HG03060 (cell line): ENCODE data around the gene ILKAP.

ENCODE experiments used
- ATAC-seq: cut with Tn5 transposase; IDR thresholded peaks from one replicate; pipeline ENCODE4 v1.9.1; 2021; ENCODE audit warnings: low read depth, moderate number of reproducible peaks; ENCODE audit not compliant: unreplicated experiment

Gene ILKAP

DNA sequence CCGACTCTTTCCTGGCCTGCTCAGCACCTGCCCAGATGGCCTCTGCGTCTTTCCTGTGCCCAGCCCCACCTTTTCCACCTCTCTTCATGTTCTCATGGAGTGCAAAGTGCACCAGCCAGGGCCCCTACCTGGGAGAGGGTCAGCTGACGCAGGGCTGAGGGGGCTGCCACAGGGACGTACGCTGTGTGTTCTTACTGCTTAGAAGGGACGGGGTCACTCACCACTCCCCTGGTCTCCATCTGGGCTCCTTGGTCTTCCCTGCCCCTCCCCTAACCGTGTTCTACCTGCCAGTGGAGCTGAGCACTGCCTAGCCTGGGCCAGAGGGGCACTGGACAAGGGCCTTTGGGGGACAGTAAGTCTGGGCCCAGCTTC, 36.2 kb downstream of the ILKAP start:
- ATAC-seq, result no peak

DNA sequence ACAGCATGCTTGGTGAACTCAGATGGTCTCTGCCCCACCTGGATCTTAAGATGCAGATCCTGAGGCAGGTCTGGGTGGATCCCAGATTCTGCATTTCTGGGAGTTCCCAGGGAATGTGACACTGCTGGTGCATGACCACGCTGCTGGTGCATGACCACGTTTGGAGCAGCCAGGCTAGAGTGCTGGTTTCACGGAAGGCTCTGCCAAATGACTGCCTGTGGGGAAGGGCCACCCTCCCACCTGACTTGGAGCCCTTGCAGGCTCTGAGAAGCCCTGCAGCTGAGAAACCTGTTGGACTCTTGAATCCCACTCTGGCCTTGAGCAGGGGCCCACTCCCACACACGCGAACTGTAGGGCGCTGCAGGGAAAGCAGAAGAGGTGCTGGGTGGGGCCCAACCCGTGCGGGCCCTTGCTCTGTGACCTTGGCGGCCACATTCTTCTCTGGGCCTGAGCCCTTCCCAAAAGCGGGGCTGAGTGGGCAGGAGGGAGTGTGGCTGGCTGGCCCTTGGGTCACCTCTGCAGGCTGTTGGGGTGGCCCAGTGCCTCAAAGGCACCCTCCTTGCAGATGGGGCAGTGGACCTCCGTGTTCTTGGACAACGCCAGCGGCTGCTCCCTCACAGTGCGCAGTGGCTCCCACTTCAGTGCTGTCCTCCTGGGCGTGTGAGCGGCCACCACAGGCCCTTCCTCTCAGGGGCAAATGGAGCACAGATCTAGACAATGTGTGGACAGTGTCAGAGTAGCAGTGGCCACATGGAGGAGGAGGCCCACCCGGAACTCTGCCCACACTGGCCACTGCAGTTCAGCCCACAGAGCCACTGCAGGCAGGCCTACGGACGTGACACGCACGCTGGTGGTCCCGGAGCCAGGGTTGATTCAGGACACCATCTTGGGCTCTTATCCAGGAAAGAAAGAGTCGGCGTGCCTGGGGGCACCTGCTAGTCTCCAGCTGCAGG, 36.8 kb downstream of the ILKAP start:
- ATAC-seq, result no peak

GRCh38 chr2:238165288-238165921, 38.1 kb downstream of the ILKAP start:
- ATAC-seq, result no peak

- no peak for ATAC-seq
Measured at GRCh38 chr2:238164906-238165287, 38.6 kb downstream of the ILKAP start.

- ATAC-seq, result no peak
Measured at GRCh38 chr2:238163481-238164198, 39.9 kb downstream of the ILKAP start.

- ATAC-seq, result no peak
Measured at GRCh38 chr2:238162846-238163441, 40.6 kb downstream of the ILKAP start.

GRCh38 chr2:238162251-238162845, 41.1 kb downstream of the ILKAP start:
- ATAC-seq, result no peak

DNA sequence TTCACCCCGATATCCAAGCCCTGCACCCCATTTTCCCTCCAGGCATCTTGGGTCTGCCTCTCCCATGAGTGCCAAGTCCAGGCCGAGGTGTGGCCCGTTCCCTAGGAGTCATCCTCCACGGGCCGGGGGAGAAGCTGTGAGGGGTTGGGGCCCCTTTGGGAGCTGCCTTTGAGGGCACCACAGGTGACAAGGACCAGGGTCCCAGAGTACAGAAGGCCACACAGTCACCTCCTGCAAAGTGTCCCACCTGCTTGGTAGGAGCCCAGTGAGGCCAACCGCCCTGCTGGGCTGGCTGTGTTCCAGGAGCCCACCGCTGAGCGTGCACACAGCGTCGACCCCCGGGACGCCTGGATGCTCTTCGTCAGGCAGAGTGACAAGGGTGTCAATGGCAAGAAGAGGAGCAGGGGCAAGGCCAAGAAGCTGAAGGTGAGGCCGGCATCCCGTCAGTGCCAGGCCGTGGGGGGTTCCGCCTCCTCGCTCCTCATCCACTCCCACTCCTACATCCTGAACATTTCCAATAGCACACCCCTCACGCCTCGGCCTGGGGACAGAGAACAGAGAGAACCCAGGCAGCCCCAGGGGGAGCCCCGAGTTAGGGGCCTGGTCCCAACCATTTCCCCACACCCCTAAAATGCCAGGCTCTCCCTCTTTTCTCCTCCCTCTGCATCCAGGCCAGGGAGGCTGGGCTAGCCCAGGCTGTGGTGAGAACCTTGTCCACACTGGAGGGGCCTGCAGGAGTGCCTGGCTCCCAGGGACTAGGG, 42.0 kb downstream of the ILKAP start:
- no peak for ATAC-seq

DNA sequence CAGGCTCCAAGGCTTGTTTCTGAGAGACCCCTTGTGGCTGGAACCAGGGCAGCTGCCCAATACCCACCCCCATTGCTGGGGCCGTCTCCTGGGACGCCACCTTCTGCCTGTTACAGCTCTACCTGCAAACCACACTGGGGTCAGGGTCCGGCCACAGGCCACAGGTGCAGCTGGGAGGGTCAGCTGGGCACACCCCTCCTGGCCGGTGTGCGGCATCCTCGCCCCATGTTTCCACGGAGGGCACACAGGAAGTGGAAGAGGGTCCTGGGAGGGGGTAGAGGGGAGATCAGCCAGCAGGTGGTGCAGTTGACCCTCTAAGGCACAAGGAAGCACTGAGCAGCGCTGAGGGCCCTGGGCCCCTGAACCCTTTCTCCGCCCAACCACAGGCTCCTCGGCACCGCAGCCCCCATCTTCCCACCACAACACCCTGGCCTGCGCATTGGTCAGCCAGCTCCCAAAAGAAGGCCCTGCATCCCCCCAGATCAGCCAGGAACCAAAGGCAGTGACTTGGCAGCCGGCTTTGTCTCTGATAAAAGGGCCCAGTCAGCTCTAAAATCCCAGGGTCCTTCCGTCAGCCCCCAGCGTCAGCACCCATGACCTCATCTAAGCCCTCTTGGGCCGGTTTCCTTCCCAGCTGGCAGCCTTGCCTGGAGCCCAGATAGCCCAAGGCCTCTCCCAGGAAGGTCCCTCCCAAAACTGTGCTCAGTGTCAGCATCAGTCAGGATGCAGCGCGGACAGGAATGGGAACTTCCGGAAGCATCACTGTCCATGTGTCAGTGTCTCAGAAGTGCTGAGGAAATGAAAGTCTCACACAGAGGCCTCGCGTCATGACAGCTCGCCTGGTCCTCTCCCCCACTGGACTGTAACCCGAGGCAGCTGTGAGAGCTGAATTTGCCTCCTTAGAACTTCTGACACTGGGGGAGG, 43.0 kb downstream of the ILKAP start:
- ATAC-seq, result no peak

DNA sequence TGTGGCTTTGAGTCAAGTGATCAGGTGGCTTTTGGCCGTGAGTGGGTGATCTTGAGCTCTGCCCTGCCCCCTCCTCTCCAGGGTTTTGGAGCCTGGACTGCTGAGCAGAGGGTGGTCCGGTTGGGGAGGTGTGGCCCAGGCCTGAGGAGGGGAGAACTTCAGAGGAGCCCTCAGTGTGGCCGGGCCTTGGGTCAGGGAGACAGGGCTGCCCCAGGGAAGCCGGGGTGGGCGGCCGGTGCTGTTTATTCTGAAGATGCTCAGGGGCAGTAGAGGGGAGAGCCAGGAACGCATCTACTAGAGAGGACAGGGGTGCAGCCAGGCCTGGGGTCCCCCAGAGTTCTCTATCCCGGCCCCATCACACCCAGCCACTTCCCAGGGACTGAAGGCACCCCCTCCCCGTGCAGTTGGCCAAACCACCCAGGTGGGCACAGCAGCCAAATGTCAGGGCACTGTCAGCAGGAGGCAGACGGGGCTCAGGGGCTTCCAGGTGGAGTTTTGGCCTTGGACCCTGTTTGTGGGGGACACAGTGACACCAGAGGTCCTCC, 43.8 kb downstream of the ILKAP start:
- ATAC-seq, result no peak

GRCh38 chr2:238159071-238159539, 44.4 kb downstream of the ILKAP start:
- no peak for ATAC-seq

DNA sequence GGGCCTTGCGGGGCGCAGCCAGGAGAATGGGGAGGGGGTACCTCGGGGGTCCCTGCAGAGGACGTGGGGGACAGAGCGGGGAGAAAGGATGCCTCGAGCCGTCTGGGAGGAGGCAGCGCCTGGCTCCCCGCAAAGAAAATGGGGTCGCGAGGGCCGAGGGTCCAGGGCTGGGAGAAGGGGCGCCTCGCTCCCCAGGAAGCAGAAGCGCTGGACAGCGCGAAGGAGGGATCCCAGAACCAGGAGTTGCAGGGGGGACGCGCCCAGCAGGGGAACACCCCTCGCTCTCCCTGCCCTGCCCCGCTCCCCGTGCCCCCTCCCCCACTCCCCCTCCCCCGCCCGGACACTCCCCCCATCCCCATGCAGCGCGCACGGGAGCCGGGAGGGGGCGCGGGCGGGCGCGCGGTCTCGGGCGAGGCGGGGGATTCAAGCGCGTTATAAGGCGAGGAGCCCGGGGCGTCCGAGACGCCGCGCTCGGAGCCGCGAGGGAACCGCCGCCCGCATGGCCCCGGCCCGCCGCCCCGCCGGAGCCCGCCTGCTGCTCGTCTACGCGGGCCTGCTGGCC, 44.9 kb downstream of the ILKAP start, which contains the start of gene ERFE:
ERFE (plus strand) TSS at position 462 of the 562 bp plus-strand sequence; CDS start at position 500, 38 bp downstream.
- ATAC-seq, result no peak

DNA sequence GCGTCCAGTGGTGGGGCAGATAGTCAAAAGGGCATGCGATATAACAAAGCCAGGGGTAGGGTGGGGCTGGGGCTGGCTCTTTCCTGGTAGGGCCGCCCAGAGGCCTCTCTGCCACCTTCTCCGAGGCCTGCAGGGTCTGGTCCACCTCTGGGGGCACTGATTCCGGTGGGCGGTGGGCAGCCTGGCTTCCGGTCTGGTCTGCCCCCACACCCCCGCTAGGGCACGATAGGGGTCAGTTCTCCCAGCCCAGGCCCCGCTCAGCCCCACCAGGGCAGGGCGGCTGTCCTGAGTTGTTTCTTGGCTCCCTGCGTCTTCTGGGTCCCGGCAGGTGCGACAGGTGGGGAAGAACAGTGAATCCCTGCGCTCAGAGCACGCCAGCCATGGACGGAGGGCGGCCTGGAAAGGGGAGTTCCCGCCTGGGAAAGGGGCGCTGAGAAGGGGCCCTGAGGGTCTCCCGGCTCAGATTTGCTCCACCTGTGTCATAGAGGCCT, 45.4 kb downstream of the ILKAP start:
- ATAC-seq, result no peak

DNA sequence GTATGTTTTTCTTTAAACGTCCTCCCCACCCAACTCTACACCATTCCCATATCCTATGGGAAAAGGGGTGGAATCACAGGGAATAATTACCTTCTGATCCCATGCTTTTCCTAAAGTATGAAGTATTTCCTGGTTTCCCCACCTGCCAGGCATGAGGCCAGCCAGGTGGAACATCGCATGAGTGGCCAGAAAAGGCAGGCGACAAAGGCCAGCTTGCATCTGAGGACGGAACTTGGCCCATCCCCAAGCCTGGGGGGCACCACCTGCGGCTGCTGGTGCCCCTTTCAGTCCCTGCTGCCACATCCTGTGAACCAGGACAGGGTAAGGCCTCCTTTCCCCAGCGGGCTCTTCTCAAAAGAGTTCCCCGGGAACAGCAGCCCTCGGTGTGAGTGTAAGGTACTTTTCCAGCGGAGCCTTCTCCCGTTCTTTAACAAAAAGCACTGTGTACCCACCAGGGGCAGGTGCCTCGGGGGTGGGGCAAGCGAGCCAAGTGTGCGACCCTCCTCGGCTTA, 45.9 kb downstream of the ILKAP start:
- no peak for ATAC-seq

- ATAC-seq, result no peak
Measured at GRCh38 chr2:238155761-238156694, 47.5 kb downstream of the ILKAP start.

- no peak for ATAC-seq
Measured at GRCh38 chr2:238155051-238155760, 48.3 kb downstream of the ILKAP start.
